Measurements from ENCODE around the gene FGFR2. TPM values are rescaled to one million over a fixed set of nuclear protein-coding genes. Genes with fewer than 3 reads are reported as not detected.

Gene FGFR2
- total RNA-seq, 1 donor from 2014 or later = 15.3 TPM

DNA sequence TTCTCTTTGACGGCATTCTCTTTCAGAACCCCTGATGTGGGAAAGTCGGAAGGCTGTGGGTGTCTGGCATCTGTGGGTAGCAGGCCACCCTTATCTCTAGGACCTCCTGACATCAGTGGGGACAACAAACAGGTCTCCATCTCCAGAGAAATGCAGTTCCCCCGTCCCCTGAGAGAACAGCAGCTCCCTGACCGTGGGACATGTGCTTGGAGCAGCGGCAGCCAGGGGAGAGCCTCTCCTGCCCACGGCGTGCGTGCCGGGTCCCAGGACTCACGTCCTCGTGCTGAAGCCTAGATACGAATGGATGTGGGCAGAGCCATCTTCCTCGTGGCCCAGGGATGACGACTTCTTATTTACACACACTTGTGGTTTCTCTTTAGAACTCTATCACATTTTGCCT lies 133.0 kb downstream of the FGFR2 start:
- Mint-ChIP-seq H3K27ac (ENCODE audit: unreplicated experiment) (no peak overlapping the region), H3K9me3 (ENCODE audit: unreplicated experiment) (no peaks in the 10 kb centered on the region), H3K4me3 (ENCODE audit: unreplicated experiment) (no peak overlapping the region), H3K27me3 (ENCODE audit: unreplicated experiment) (peaks cover 2% of the 10 kb centered on the region), H3K36me3 (ENCODE audit: low read depth, unreplicated experiment) (no peaks in the 10 kb centered on the region), H3K4me1 (ENCODE audit: unreplicated experiment) (no peaks in the 10 kb centered on the region)
- DNase-seq (ENCODE audit: low spot score) = no peak
- TF ChIP-seq, protein P1, sequence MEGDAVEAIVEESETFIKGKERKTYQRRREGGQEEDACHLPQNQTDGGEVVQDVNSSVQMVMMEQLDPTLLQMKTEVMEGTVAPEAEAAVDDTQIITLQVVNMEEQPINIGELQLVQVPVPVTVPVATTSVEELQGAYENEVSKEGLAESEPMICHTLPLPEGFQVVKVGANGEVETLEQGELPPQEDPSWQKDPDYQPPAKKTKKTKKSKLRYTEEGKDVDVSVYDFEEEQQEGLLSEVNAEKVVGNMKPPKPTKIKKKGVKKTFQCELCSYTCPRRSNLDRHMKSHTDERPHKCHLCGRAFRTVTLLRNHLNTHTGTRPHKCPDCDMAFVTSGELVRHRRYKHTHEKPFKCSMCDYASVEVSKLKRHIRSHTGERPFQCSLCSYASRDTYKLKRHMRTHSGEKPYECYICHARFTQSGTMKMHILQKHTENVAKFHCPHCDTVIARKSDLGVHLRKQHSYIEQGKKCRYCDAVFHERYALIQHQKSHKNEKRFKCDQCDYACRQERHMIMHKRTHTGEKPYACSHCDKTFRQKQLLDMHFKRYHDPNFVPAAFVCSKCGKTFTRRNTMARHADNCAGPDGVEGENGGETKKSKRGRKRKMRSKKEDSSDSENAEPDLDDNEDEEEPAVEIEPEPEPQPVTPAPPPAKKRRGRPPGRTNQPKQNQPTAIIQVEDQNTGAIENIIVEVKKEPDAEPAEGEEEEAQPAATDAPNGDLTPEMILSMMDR (IDR thresholded peaks at IDR 0.05; ENCODE audit: unreplicated experiment) = no peak

DNA sequence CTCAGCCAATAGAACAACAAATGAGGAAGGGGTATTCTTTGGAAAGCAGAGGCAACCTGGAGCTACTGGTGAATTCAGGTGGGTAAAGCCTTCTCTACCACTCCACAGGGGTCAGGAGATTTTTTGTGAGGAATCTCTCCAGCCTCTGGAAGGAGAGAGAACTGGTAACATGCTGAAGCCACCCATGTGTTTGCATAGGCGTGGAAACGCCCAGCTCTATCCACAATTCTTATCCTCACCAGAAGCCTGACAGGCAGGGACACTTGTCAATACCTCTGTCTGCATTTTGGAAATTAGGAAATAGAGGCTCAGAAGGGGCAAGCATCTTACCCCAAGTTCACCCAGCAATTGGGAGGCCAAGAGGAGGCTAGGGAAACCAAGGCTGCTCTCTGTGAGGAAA lies 133.7 kb downstream of the FGFR2 start:
- Mint-ChIP-seq H3K9me3 (ENCODE audit: unreplicated experiment) (no peaks in the 10 kb centered on the region), H3K4me3 (ENCODE audit: unreplicated experiment) (no peak overlapping the region), H3K27me3 (ENCODE audit: unreplicated experiment) (peaks cover 2% of the 10 kb centered on the region), H3K36me3 (ENCODE audit: low read depth, unreplicated experiment) (no peaks in the 10 kb centered on the region), H3K4me1 (ENCODE audit: unreplicated experiment) (no peaks in the 10 kb centered on the region), H3K27ac (ENCODE audit: unreplicated experiment) (no peak overlapping the region)
- DNase-seq (ENCODE audit: low spot score) = no peak
- TF ChIP-seq, protein P1 (IDR thresholded peaks at IDR 0.05; ENCODE audit: unreplicated experiment) = no peak

DNA sequence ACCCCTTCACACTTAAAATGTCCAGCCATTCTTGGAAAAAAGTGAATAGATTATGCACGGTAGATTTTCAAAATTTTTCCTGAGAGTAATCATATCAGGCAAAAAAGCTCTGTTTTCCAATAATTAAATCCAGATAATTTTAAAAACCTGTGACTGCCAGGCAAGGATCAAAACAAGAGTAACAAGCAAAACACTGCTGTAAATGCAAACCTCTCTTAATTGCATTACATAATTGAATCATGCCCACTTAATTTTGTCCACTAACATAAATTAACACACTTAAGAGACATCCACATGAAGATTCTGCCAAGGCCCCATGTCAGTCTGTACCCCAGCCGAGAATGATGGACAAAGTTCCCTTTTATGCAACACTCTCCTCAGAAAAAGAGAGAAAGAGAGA lies 135.3 kb downstream of the FGFR2 start:
- H3K4me3 Mint-ChIP-seq (ENCODE audit: unreplicated experiment) = no peak overlapping the region
- no peaks in the 10 kb centered on the region for H3K9me3 Mint-ChIP-seq (ENCODE audit: unreplicated experiment)

DNA sequence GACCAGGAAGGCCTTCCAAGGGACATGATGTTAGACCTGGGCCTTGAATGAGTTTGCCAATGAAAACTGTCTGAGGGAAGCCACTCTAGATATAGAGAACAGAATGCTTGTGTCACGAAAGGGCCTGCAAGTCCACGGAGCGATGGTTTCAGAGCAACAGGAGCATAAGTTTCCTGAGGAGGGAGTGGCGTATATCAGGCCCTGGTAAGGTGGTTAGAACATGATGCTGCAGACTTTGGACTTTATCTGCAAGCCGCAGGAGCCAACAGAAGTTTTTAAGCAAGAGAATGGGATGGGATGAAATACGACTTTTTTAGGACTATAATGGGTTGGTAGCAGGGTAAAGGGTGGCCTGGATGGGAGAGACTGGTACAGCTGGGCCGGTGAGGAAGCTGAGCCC lies 136.0 kb downstream of the FGFR2 start:
- TF ChIP-seq, protein P1 (IDR thresholded peaks at IDR 0.05; ENCODE audit: unreplicated experiment) = no peak
- H3K27me3 Mint-ChIP-seq (ENCODE audit: unreplicated experiment) = peaks cover 4% of the 10 kb centered on the region
- no peaks in the 10 kb centered on the region for H3K4me1 Mint-ChIP-seq (ENCODE audit: unreplicated experiment)
- no peak for DNase-seq (ENCODE audit: low spot score)
- no peak overlapping the region for H3K4me3 Mint-ChIP-seq (ENCODE audit: unreplicated experiment)
- no peak overlapping the region for H3K27ac Mint-ChIP-seq (ENCODE audit: unreplicated experiment)
- no peaks in the 10 kb centered on the region for H3K36me3 Mint-ChIP-seq (ENCODE audit: low read depth, unreplicated experiment)
- no peaks in the 10 kb centered on the region for H3K9me3 Mint-ChIP-seq (ENCODE audit: unreplicated experiment)

More for the DNA sequence above, 135.3 kb downstream of the FGFR2 start:
- no peaks in the 10 kb centered on the region for H3K4me1 Mint-ChIP-seq (ENCODE audit: unreplicated experiment)
- no peaks in the 10 kb centered on the region for H3K36me3 Mint-ChIP-seq (ENCODE audit: low read depth, unreplicated experiment)
- no peak for DNase-seq (ENCODE audit: low spot score)
- H3K27ac Mint-ChIP-seq (ENCODE audit: unreplicated experiment) = no peak overlapping the region
- TF ChIP-seq, protein P1 (IDR thresholded peaks at IDR 0.05; ENCODE audit: unreplicated experiment) = no peak
- peaks cover 4% of the 10 kb centered on the region for H3K27me3 Mint-ChIP-seq (ENCODE audit: unreplicated experiment)

DNA sequence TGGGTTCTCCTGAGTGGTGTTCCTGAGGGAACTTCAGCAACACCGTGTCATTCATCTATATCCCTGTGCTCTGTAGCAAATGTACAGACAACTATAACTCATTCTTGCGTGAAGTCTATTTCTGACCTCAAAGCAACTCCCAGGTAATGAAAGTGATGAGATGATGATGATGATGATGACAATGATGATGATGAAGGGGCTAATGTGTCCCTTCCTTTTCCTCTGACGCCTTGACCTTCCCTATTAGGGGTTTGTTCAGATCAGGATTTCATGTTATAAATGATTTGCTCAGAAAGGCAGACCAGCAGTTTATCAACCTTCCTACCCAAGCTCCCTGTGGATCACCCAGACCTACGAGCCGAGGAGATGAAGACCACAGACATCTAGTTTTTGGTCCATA lies 136.9 kb downstream of the FGFR2 start:
- no peak for DNase-seq (ENCODE audit: low spot score)
- Mint-ChIP-seq H3K36me3 (ENCODE audit: low read depth, unreplicated experiment) (no peaks in the 10 kb centered on the region), H3K4me1 (ENCODE audit: unreplicated experiment) (no peaks in the 10 kb centered on the region)

More for the DNA sequence above, 136.9 kb downstream of the FGFR2 start:
- Mint-ChIP-seq H3K27me3 (ENCODE audit: unreplicated experiment) (peaks cover 4% of the 10 kb centered on the region), H3K4me3 (ENCODE audit: unreplicated experiment) (no peak overlapping the region), H3K9me3 (ENCODE audit: unreplicated experiment) (no peaks in the 10 kb centered on the region), H3K27ac (ENCODE audit: unreplicated experiment) (no peak overlapping the region)
- TF ChIP-seq, protein P1 (IDR thresholded peaks at IDR 0.05; ENCODE audit: unreplicated experiment) = no peak
